Stomach (tissue), 4 donors: Measurements from ENCODE around the gene ASH1L.

ENCODE experiments used
- EP300 ChIP-seq: sonication (generic); formaldehyde crosslinking; IDR thresholded peaks from one replicate; pipeline ENCODE4 v1.6.1; 2017; ENCODE audit warnings: antibody characterized with exemption
- TF ChIP-seq, protein P1 (sequence below), 7 experiments: fragments of 450-650 bp in 4 of 7; fragments of 200-600 bp in 3 of 7; sonication (generic) in 3 of 7; IDR thresholded peaks; one replicate each; pipeline ENCODE4 v1.5.1; 2016 to 2019; ENCODE audit warnings: antibody characterized with exemption in 7 of 7, control low read depth in 2 of 7, mild to moderate bottlenecking in 1 of 7

DNA sequence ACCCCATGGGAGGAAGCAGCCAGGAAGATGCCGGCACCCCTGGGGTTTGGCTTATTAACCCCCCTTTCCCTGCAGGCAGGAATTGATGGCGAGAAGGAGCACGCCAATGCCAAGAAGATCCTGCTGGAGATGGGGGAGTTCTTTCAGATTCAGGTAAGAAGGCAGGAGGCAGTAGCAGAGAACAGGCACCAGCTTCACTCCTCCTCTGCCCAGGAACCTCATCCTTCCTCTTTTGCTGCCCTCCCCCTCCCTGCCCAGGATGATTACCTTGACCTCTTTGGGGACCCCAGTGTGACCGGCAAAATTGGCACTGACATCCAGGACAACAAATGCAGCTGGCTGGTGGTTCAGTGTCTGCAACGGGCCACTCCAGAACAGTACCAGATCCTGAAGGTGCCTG is 243.1 kb downstream of the ASH1L start:
- TF ChIP-seq EP300: no peak
- TF ChIP-seq, protein P1, sequence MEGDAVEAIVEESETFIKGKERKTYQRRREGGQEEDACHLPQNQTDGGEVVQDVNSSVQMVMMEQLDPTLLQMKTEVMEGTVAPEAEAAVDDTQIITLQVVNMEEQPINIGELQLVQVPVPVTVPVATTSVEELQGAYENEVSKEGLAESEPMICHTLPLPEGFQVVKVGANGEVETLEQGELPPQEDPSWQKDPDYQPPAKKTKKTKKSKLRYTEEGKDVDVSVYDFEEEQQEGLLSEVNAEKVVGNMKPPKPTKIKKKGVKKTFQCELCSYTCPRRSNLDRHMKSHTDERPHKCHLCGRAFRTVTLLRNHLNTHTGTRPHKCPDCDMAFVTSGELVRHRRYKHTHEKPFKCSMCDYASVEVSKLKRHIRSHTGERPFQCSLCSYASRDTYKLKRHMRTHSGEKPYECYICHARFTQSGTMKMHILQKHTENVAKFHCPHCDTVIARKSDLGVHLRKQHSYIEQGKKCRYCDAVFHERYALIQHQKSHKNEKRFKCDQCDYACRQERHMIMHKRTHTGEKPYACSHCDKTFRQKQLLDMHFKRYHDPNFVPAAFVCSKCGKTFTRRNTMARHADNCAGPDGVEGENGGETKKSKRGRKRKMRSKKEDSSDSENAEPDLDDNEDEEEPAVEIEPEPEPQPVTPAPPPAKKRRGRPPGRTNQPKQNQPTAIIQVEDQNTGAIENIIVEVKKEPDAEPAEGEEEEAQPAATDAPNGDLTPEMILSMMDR (IDR thresholded peaks at IDR 0.05): no peak
